NCI-H2107 treated with DMSO at 0.1 percent for 48 hours (cell line): ENCODE results near the gene KNSTRN.
A peak's percentile ranks its signal among the peaks of the same experiment; 100 is the strongest.

Experiments
- DNase-seq: peaks from one replicate; lab custom pipeline; 2025; ENCODE audit not compliant: unreplicated experiment; lab: John Stamatoyannopoulos, UW

KNSTRN gene

DNA sequence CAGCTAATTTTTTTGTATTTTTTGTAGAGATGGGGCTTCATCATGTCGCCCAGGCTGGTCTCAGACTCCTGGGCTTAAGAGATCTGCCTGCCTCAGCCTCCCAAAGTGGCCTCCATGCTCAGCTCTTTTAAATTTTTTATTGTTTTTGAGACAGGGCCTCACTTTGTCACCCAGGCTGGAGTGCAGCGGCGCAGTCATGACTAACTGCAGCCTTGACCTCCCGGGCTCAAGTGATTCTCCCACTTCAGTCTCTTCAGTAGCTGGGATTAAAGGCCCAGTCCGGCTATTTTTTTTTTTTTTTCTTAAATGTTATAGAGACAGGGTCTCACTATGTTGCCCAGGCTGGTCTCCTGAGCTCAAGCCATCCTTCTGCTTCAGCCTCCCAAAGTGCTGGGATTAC is 43.2 kb downstream of the KNSTRN start:
- no peak for DNase-seq

DNA sequence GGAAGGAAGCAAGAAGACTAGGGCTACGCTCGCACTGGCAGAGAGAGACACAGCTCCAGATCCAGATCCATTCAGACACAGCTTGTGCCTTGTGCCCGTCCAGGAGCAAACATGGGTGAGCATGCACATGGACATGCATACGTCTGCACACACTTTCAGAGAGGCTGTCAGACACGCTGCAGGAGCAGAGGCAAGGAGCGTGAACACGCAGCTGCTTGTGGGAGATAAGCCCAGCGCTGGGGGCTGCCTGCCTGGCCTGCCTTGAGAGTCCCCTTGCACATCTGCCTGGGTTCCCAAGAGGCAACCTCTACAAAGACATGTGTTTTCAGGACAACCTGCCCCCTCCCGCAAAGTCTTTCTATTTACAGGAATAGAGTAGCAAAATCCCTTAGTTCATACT is 44.7 kb downstream of the KNSTRN start:
- no peak for DNase-seq

DNA sequence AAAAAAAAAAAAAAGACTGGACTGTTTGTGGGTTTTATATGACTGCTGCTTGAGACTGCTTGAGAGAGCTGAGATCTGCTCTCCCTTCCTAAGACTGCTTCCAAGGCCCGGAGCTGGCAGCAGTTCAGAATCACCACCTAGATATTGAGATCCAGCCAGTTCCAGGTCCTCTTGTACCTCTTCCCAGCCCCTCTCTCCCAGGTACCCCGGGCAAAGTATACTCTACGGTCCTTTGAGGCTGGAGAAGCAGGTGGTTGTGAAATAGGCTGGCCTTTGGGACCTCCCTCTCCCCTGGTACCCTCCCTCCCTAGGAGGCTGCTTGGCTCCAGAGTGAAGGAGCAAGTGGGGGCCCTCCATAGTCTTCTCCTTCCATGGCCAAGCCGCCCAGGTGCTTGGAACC is 45.7 kb downstream of the KNSTRN start:
- no peak for DNase-seq

DNA sequence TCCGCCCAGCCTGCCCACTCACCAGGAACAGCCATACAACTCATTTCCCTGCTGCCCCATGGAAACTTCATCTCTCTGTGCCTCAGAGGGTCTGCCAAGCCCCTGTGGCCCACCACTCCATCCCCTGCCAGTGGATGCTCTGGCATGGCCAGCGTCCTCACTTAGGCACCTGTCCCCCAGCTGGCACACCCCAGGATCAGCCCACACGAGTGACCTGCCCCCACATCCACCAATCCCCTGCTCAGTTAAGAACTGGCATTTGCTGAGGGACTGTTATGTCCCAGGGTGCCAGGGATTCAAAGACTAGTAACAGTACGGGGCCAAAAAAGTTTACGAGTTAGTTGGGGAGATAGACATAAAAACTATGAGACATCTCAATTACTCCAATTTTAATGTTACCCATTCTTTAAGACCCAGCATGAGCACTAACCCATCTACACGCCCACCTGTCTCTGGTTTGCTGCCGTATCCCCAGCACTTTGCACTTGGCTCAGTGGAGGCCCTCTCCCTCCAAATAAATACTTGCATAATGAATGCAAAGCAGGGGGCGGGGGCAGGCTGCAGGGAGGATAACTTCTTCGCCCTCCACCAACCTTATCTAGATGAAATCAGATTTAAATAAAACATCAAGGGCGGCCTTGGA is 46.7 kb downstream of the KNSTRN start:
- no peak for DNase-seq

DNA sequence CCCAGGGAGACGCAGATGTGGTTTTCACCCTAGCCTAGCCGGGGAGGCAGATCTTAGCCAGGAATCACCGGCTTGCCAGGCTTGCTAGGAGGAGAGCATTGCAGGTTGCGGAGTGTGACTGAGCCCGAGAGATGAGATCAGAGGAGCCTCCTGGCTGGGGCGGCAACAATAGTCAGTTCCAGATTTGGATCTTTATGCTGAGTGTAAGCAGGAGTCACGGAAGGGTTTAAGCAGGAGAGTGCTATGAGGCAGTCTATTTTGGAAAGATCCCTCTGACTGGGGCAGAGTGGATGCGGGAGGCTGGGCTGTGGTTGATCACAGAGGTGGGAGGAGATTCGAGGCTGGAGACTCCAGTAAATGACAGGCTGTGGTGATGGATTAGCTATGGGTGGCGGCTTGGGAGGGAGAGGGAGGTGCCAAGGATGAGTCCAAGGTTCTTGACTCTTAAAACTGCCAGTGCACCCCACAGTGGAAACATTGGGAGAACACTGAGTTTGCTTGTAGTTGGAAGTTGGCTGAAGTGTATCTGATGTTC is 47.8 kb downstream of the KNSTRN start:
- DNase-seq, result no peak

DNA sequence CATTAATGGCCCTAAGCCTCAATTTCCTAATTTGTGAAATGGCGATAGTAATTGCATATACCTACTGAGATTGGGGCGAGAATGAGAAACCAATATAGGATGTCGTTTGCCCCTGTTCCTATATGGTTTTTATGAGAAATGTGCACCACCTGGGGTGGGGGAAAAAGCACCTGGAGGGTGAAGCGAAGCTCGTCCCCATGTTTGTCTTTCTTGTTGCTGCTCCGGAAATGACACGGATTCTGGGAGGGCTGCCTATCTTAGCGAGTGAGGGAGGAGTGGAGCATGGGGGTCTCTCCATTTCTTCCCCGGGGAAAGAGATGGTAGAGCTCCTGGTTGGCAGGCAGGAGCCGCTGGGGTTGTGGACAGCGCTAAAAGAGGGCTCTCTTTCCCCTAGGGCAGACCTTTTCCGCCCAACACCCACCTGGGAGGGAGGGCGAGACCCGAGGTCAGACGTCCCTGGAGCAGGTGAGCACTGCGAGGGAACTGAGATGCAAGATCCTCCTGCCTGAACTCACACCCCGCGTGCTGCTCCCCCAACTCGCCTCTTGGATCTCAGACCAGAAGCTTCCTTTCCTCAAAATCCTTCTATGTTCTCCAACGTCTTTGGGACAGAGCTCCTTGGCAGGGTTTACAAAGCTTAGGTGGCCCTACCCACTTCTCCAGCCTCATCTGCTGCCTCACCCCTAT is 52.6 kb downstream of the KNSTRN start:
- DNase-seq, result no peak

DNA sequence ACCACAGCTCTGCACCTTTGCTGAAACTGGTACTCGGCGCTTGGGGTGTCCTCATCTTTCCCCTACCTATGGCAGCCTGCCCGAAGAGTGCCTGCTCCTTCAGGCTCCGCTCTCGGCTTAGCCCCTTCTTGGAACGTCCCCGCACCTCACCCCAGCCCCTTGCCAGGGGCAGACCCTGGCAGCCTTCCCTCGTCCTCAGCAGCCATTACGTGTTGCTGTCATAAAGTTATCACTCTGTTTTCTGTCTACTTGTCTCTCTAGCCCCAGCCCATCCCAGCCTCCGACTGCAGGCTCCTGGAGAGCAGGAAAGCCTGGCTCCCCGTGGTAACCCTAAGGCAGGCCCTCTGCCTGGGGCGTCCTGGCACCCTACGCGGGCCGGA is 53.2 kb downstream of the KNSTRN start:
- DNase-seq, result no peak

DNA sequence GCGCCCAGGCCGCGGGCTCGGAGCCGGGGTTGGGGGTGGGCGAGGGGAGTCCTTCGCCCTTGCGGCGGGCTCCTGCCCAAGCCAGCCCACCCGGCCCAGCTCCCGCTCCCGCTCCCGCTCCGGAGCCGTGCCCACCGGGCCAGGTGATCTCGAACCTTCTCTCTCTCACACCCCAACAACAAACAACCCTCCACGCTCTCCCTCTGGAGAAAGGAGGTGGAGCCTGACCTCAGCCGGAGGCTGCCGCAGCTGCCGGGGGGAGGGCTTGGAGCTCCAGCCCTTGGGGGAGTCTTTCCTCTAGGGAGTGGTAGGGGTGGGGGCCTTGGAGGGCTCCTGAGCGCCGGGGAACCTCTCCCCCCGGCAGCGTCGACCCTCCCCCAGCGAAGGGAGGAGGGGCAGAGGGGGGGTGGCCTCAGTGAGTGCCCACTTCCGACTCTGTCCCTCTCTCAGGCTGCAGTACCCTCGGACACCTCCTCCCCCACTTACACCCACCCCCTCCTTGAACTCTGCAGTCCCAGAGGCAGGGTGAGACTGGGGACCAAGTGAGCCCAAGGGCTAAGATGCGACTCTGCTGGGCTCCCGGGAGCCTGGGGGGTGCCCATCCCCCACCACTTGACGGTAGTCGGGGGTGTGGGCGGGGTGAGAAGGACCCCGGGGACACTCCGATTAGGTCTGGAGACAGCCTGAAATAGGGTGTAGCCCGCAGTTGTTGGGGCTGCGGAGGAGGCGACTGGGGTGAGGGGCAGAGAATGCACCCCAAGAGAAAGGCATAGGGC is 53.8 kb downstream of the KNSTRN start:
- DNase-seq, result peak; percentile 2

DNA sequence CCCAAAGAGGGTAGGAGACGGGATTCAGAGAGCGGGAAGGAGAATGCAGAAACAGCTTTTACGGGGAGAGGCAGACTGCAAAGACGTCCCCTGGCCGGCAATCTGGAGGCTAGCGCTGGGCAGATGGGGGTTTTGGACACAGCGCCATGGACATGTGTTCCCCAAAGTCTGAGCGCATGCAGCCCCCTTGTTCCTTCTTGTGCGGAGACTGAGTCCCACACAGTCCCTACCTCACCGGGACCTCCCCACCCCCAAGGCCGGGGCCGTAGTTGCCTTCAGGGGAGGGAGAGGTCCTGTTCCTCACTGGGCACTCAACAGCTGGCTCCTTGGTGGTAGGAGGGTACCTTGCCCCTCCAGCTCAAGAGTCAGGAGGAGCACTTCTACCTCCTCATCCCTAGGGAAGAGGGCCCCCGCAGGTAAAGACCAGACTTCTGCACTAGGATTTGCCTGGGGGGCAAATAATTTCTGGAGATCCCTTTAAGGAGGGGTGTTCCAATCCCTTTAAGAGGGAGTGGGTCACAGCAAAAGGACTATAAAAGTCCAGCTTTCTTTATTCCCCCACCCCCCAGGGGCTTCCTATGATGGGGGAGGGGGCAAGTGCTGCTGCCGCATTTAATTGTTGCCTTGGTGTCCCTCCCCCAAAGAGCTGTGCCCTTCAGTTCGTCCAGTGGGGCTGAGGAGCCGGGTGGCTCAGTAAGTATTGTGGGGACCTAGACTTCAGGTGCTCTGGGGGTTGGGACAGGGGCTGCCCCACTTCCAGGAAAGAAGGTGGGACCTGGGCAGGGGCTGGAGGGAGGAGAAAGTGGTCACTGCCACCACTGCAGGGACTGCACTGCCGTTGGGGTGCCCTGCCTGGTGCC is 54.6 kb downstream of the KNSTRN start:
- no peak for DNase-seq

DNA sequence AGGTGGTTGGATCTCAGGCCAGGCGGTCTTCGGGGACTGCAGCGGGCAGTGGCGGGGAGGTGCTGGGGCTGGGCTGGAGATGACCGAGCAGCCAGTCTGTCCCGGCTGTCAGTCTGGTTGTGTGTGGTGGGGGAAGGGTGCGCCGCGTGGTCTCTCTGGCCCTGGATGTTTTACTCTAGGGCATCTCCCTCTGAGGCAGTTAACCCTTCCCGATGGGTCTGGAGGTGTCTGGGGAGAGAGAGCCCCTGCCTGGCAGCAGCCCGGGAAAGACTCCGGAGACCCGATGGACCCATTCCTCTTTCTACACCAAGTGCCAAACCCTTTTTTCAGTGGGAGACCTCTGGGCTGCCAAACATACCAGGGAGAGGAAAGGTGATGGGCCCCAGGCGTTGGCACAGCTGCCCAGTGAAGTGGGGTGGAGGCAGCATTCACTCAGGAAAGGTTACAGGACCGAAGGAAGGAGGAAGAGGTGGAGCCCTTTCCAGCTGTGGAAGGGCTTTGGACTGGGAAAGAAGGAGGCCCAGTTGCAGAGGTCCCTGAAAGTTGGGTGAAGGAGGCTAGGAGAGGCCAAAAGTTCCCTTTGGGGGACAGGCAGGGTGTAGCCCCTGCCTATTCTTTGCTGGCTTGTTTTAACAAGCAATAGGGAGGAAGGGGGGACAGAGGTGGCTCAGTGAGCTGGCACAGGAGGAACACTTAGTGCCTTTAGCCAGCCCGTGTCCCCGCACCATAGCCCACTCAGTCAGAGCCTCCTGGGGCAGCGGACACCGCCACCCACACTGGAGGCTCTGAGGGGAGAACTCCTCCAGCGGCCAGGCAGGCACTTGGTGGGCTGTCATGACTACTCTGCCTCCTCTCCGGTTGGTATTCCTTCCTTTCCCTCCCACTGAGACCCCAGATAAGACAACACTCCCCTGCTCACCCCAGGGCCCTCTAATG is 55.5 kb downstream of the KNSTRN start:
- DNase-seq, result no peak

DNA sequence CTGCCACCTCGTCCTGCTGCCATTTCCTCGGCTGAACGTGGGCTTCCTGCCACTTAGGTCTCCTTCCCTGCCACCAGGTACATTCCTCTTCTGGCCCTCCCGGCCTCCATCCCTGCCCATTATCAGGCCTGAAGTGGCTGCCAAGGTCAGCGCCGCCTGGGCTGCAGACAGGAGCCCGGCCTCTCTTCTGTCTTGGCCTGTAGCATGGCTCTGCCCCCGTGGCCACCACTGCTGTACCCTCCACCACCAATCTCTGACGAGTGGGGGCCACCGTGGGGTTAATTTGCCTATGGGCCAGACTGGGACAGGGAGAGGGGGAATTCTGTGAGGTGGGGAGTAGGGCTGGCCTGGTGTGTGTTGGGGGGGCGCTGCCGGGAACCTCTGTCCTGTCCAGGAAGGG is 56.2 kb downstream of the KNSTRN start:
- DNase-seq, result no peak

DNA sequence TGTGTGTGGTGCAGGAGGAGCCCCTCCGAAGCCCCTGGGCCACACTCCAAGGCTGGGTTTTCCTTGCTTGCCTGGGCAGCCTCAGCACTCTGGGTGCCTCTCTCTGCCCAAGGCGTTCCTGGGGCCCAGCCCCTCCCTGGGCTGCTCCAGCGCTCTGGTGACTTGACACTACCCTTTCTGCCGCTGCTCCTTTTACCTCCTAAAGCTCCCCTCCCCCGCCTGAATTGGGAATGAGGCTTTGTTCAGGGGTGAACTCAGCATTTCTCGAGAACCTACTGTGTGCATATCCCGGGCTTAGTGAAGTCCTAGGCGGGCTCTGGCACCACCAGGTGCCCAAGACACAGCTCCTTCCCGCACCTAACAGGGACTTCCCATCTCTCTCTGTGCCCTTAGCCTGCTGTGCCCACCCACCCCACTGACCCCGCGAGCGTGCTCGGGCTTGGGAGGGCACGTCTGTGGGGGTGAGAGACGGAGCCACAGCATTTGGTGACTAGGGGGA is 57.0 kb downstream of the KNSTRN start:
- peak; percentile 5 for DNase-seq

DNA sequence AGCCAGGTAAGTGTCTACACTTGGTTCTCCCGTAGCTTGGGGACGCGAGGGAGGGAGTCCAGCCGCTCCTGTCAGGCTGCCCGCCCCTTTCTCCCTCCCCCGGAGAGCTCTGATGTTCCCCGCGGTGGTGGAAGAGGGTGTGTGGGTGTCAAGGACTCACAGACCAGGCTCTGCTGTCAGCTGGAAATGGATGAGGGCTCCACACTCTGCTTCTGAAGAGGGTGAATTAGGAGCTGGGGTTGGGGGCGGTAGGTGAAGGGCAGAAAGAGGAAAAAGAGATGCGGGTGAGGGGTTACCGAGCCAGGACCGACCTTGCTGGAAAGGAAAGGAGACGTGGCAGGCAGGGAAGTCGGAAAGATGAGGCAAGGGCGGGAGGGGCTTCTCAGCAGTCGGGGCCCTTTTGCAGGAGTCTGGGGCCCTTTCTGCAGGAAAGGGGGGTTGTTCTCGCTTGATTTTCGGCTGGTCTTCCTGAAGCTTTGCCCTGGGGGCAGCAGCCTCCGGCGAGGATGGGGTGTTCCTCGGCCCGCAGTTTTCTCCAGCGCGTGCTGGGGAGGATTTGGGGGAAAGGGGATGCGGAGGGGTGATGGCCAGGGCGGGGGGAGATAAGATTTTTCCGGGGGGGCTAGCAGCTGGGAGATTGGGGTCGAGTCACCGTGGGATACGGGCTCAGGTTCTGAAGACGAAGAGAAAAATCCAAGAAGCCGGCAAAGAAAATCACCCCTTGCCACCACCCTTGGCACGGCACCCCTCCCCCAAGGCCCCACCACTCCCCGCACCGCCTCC is 57.6 kb downstream of the KNSTRN start:
- DNase-seq, result peak; percentile 7

DNA sequence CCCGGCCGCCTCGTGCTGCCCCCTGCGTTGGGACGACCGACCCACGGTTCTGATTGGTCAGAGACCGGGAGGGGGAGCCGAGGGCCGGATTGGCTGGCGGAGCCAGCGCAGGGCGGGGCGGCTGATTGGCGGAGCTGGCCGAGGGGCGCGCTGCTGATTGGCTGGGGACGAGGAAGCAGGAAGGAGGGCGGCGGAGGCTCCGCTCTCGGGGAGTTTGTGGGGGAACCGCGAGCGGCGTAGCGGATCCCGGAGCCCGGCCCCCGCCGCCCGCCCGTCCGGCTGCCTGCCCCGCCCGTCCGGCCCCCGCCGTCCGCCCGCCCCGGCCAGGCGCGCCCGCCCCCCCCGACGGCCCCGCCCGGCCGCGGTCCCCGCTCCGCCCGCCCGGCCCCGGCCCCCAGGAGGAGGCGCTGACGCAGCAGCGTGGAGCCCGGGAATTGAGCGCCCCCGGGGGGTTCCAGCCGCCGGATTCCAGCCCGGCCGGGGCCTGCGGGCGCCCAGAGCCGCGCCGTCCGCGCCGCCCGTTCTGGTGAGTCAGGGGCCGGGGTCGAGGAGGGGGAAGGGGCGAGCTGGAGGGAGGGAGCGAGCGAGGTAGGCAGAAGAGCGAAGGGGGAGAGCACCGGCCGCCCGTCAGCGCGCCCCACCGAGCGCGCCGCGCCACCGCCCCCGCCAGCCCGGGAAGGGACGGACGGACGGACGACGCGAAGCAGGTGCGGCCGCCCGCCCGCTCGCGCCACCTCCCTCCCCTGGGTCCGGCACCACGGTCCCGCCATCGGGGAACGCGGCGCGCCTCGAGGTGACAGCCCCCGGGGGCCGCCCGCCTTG is 58.4 kb downstream of the KNSTRN start, which contains the start of gene BAHD1:
TSS of gene BAHD1 (plus strand) at position 211 of the 822 bp plus-strand sequence. CDS start 17,512 bp downstream, outside the sequence.
- peak; percentile 66 for DNase-seq

DNA sequence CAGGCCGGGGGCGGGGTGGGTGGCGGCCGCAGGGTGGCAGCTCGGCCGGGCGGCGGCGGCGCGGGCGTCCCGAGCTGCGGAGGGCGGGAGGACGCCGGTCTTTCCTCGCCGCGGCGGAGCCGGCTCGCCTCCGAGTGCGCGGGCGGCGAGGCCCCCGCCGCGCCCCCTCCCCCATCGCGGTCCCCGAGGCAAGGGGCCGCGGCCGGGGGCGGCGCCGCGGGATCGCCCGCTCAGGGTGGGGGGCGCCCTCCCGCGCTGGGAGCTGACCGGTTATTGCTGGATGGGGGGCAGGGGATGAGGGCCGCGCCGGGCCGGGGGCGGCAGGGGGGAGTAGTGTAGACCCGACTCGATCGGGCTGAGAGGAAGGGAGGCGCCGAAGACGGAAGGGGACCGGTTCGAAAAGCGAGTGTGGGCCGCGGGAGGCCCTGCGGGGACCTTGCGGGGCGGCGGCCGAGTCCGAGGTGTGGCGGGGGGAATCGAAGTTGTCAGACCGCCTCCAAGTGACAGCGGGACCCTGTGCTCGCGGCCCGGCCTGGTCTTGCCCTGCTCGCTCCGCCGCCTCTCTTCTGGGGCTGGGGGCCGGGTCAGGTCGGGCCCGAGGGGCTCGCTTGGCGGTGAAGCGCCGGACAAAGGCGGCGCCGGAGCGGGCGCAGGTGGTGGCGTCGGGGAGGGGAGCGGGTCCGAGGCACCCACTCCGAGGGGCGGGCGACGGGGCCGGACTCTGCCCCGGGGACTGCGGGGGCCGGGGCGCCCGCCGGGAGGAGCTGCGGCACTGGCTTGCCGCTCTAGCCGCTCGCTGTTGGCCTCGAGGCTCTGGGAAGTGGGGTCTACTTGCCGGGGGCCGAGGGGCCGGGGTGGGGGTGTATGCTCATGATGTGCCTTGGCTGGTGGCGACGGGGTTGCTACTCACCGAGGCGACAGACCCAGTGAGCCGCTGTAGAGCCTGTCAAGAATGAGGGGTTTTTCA is 59.3 kb downstream of the KNSTRN start:
- DNase-seq, result no peak

DNA sequence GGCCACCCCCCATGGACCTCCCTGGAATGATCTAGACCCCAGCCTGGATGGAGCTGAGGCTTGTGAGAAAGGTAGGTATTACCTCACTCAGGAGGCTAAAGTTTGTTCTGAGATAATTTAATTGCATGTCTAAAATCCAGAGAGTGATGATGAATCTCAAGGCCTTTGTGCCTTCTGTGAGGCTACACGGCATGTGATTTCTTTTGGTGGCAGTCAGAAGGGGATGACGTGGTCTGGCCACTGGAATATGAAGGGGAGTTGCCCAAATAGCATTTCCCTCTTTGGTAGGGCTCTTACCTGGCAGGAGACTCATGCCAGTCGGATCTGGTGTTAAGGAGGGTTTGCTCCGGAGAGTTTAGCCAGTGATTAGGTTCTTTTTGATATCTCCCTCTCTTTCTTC is 60.7 kb downstream of the KNSTRN start:
- no peak for DNase-seq

DNA sequence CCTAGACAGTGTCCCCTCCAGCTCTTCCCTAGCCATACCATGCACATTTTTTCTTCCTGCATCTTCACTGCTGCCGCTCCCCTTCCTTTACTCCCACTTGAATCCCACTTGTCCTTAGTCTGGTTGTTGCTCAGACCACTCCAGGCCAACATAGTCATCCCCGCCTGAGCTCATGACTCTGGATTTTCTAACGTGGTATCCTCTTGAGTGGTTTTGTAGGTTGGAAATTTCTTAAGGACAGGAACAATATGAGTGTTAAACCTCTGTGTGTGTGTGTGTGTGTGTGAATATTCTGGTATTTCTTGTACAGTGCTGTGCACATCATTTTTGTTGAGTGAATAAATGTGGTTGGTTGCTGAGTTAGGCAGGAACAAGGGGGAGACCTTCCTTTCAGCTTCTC is 61.3 kb downstream of the KNSTRN start:
- DNase-seq, result no peak
